AG04450 (cell line): ENCODE data around the gene APAF1. TPM values are rescaled to one million over a fixed set of nuclear protein-coding genes. Genes with fewer than 3 reads are reported as not detected.

ENCODE experiments used
- CTCF ChIA-PET: fragments of 300-600, 350-600 bp; formaldehyde crosslinking; extraction: SDS; loops from one replicate; lab custom pipeline; 2022; ENCODE audit warnings: antibody characterized with exemption, inconsistent platforms; lab: Charles Lee
- POLR2A ChIA-PET: fragments of 350-600 bp; formaldehyde crosslinking; extraction: SDS; loops from one replicate; lab custom pipeline; 2021; ENCODE audit warnings: antibody characterized with exemption, inconsistent platforms; lab: Yijun Ruan, JAX
- DNase-seq: peaks from one replicate; pipeline ENCODE4 v3.0.0-alpha.2; 2011; ENCODE audit warnings: low read depth, low spot score
- H3K27ac ChIP-seq: one replicate; pipeline ENCODE4 v1.5.1; 2012; ENCODE audit warnings: low read depth, low read length, control low read depth
- H3K27me3 ChIP-seq: one replicate; pipeline ENCODE4 v1.6.0; 2012; ENCODE audit warnings: low read length; ENCODE audit not compliant: control insufficient read depth, insufficient read depth
- H3K4me3 ChIP-seq: 2 replicates; pipeline ENCODE4 v1.5.1; 2011; ENCODE audit warnings: mild to moderate bottlenecking, low read depth, low read length, control low read depth
- H3K9me3 ChIP-seq: 2 replicates; pipeline ENCODE4 v1.5.1; 2012; ENCODE audit warnings: low read length; ENCODE audit not compliant: control insufficient read depth, insufficient read depth
- CTCF ChIP-seq: IDR thresholded peaks from 2 replicates; pipeline ENCODE4 v1.5.1; 2011; ENCODE audit warnings: low read depth, low read length, control low read depth, inconsistent platforms
- polyA plus RNA-seq: library from polyadenylated mRNA; depleted of rRNA; stranded (reverse); fragments of >200 nt; gene quantifications from 2 replicates; pipeline ENCODE4 v1.2.3, GENCODE V29; 2011

APAF1 gene
- polyA plus RNA-seq, 1 experiment = 21.0 TPM

GRCh38 chr12:98741556-98742265 is 96.6 kb downstream of the APAF1 start:
- H3K9me3 ChIP-seq = no peaks in the 10 kb centered on the region; the same call in 1 of the 2 replicates
- POLR2A ChIA-PET = no interaction called here
- H3K27me3 ChIP-seq = no peaks in the 10 kb centered on the region
- CTCF ChIA-PET = interaction anchor here (0.5 to 1.3 kb wide), 3 partner anchors 27 to 257 kb away, joined by 3 to 5 read pairs (median 4); no protein-coding TSS in a partner anchor
- DNase-seq = no peak
- TF ChIP-seq CTCF = no peak
- no peak overlapping the region for H3K4me3 ChIP-seq
- H3K27ac ChIP-seq = no peak overlapping the region

DNA sequence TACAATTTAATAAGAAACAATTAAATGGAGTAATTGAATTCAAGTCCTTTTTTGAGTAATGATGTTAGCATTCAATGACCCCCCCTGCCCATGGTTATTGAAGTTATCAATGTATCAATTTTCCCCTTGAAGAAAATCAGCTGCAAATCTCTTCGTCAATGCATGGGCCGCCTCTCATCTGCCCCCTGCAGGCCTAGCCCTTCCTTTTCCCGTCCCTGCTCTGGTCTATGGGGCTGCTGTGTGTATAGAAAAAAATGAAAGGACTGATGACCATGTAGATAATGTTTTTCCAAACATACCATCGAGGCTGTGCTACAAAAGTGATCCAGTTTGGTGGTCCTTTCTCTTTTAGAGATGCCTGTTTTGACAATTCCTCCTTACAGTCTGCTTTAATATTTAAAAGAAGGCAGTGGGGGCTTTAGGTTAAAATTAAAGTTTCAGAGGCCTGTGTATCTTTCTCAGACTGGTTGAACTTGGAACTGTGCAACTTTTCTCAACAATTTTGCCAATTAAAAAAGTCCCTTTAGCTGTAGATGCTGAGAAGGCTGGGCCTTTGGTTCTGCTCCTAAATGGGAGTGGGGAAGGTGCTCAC is 98.4 kb downstream of the APAF1 start:
- Histone ChIP-seq H3K27ac (no peak overlapping the region), H3K9me3 (no peaks in the 10 kb centered on the region; the same call in 1 of the 2 replicates), H3K4me3 (no peak overlapping the region), H3K27me3 (no peaks in the 10 kb centered on the region)
- POLR2A ChIA-PET = no interaction called here
- no peak for TF ChIP-seq CTCF
- CTCF ChIA-PET = no interaction called here
- DNase-seq = no peak

GRCh38 chr12:98744680-98745079 is 99.6 kb downstream of the APAF1 start:
- CTCF ChIA-PET = no interaction called here
- Histone ChIP-seq H3K9me3 (no peaks in the 10 kb centered on the region; the same call in 1 of the 2 replicates), H3K27me3 (no peaks in the 10 kb centered on the region), H3K4me3 (no peak overlapping the region), H3K27ac (no peak overlapping the region)
- TF ChIP-seq CTCF = no peak
- DNase-seq = no peak
- POLR2A ChIA-PET = no interaction called here

DNA sequence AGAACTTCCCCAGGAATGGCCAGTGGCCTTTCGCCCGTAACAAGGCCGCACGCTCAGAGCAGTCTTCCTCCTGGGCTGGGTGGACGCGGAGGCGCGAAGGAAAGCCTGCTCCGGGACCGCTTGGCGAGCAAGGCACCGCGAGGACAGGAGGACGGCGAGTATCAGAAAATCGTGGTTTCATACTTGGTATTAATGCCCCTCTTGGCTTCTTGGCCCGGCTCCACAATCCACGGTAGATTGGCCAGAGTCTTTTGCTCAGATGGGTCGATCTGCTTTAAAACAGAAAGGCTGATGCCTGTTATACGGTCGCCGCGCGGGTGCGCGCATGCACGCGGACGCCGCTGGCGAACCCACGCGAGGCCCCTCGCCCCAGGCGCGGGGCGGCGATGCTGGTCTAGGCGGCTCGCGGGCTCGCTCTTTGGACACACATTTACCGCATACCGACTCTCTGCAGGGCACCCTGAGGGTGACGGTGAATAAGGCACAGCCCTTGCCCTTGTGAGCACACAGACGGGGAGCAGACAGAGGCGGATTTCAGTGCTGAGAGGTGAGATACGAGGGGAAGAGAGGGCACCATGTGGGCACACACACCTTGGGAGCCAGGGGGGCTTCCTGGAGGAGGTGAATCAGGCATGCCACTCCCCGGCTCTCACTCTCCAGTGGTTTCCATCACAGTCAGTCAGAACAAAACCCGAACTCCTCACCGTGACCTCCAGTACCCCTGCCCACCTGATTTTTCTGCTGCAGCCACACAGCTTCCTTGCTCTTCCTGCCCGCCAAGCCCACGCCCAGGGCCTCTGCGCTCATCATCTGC is 100.7 kb downstream of the APAF1 start:
- POLR2A ChIA-PET = no interaction called here
- no peak for TF ChIP-seq CTCF
- no peaks in the 10 kb centered on the region; the same call in 1 of the 2 replicates for H3K9me3 ChIP-seq

More for the DNA sequence above, 100.7 kb downstream of the APAF1 start:
- Histone ChIP-seq H3K27ac (no peak overlapping the region), H3K4me3 (peak overlapping the region; percentile 61), H3K27me3 (no peaks in the 10 kb centered on the region)
- DNase-seq = no peak
- CTCF ChIA-PET = no interaction called here
